K562 (cell line): ENCODE results near the gene TCEANC2. TPM values are rescaled to one million over a fixed set of nuclear protein-coding genes. Genes with fewer than 3 reads are reported as not detected.

Experiments used
- CBX1 ChIP-seq: sonication (generic); IDR thresholded peaks from 2 replicates; pipeline ENCODE4 v1.6.1; 2016; ENCODE audit warnings: antibody characterized with exemption, low read depth, mild to moderate bottlenecking
- E2F3 ChIP-seq: fragments of 250-450 bp; sonication (Bioruptor Pico); IDR thresholded peaks from 2 replicates; pipeline ENCODE4 v1.4.0; 2020; ENCODE audit warnings: mild to moderate bottlenecking
- EP400 ChIP-seq: fragments of 450-650 bp; IDR thresholded peaks from 2 replicates; pipeline ENCODE4 v1.6.1; 2017; ENCODE audit warnings: antibody characterized with exemption, mild to moderate bottlenecking, moderate library complexity
- FOXM1 ChIP-seq, 2 experiments: fragments of 450-650 bp in 1 of 2; sonication (generic) in 1 of 2; formaldehyde crosslinking in 1 of 2; IDR thresholded peaks; 2 replicates each; pipeline versions ENCODE4 v1.6.1 to v1.9.0; 2017 to 2022; ENCODE audit warnings: low read depth in 2 of 2, mild to moderate bottlenecking in 2 of 2, missing genetic modification reagents in 1 of 2, moderate library complexity in 1 of 2
- HMG20B ChIP-seq: fragments of 250-450 bp; sonication (Bioruptor Pico); IDR thresholded peaks from 2 replicates; pipeline ENCODE4 v1.5.0; 2021; ENCODE audit warnings: mild to moderate bottlenecking
- KAT7 ChIP-seq: sonication (generic); formaldehyde crosslinking; IDR thresholded peaks from 2 replicates; pipeline ENCODE4 v1.8.0; 2022; ENCODE audit warnings: missing genetic modification reagents, mild to moderate bottlenecking, borderline replicate concordance
- KHSRP ChIP-seq: fragments of 450-650 bp; IDR thresholded peaks from 2 replicates; pipeline ENCODE4 v1.6.1; 2017
- NUFIP1 ChIP-seq: fragments of 450-650 bp; IDR thresholded peaks from 2 replicates; pipeline ENCODE4 v1.6.1; 2018; ENCODE audit not compliant: partially characterized antibody
- PCBP2 ChIP-seq: fragments of 200-400 bp; formaldehyde crosslinking; IDR thresholded peaks from 2 replicates; pipeline ENCODE4 v1.6.1; 2018; ENCODE audit warnings: low read length, low read depth, mild to moderate bottlenecking, moderate library complexity; ENCODE audit not compliant: poor library complexity, severe bottlenecking
- POLR2AphosphoS5 ChIP-seq: IDR thresholded peaks from 2 replicates; pipeline ENCODE4 v1.6.1; 2011; ENCODE audit warnings: mild to moderate bottlenecking, low read depth, low read length, moderate library complexity; ENCODE audit not compliant: control insufficient read depth, insufficient read depth
- RAD51 ChIP-seq: fragments of 450-650 bp; IDR thresholded peaks from 2 replicates; pipeline ENCODE4 v1.7.1; 2016; ENCODE audit warnings: low read depth, mild to moderate bottlenecking, borderline replicate concordance
- RBM17 ChIP-seq: fragments of 200-400 bp; formaldehyde crosslinking; IDR thresholded peaks from 2 replicates; pipeline ENCODE4 v1.6.1; 2017; ENCODE audit warnings: low read depth, mild to moderate bottlenecking, low read length, borderline replicate concordance
- RCOR1 ChIP-seq, 2 experiments: IDR thresholded peaks; 2 replicates each; pipeline ENCODE4 v1.6.1; 2012; ENCODE audit warnings: low read depth in 2 of 2, low read length in 2 of 2, borderline replicate concordance in 1 of 2, improper control_type of control experiment in 1 of 2
- SIN3B ChIP-seq: fragments of 450-650 bp; IDR thresholded peaks from 2 replicates; pipeline ENCODE4 v1.6.1; 2017; ENCODE audit warnings: low read depth, mild to moderate bottlenecking, moderate library complexity
- SRSF1 ChIP-seq: fragments of 200-400 bp; formaldehyde crosslinking; IDR thresholded peaks from 2 replicates; pipeline ENCODE4 v1.6.1; 2017; ENCODE audit warnings: mild to moderate bottlenecking, low read depth, low read length, moderate library complexity
- ZNF174 ChIP-seq: fragments of 250-450 bp; sonication (Bioruptor Pico); IDR thresholded peaks from 2 replicates; pipeline ENCODE4 v1.4.0; 2020; ENCODE audit warnings: mild to moderate bottlenecking
- polyA plus RNA-seq, 8 experiments: library from polyadenylated mRNA; depleted of rRNA in 4 of 8; stranded (reverse) in 5 of 8; unstranded in 3 of 8; fragments of >200 nt; fragmentation: Nextera tagmentation in 2 of 8; fragmentation: Illumina TruSeq in 1 of 8; extraction: Ambion mirVana in 2 of 8; extraction: Trizol in 1 of 8; gene quantifications; 2 replicates each; pipeline versions ENCODE4 v1.2.1 to v1.2.3, GENCODE V29; 2011 to 2014; ENCODE audit warnings: inconsistent platforms in 1 of 8, missing spikeins in 1 of 8
- total RNA-seq, 7 experiments: library from RNA; depleted of rRNA in 6 of 7; stranded (reverse); fragments of >200 nt in 6 of 7; fragmentation: Illumina TruSeq in 2 of 7; extraction: Trizol in 2 of 7; gene quantifications; 2 replicates each; pipeline versions ENCODE4 v1.2.1 to v1.2.3, GENCODE V29; 2011 to 2021; ENCODE audit warnings: low replicate concordance in 1 of 7
- TF ChIP-seq, protein P1 (sequence below): fragments of 450-650 bp; IDR thresholded peaks from 2 replicates; pipeline ENCODE4 v1.6.1; 2017; ENCODE audit warnings: antibody characterized with exemption
- TF ChIP-seq, protein P2 (sequence below): sonication (generic); formaldehyde crosslinking; IDR thresholded peaks from 2 replicates; pipeline ENCODE4 v1.8.1; 2023; ENCODE audit warnings: missing genetic modification reagents, mild to moderate bottlenecking, borderline replicate concordance
- TF ChIP-seq, protein P3 (sequence below): fragments of 200-800 bp; sonication (Bioruptor generic); IDR thresholded peaks from 2 replicates; pipeline ENCODE4 v1.6.1; 2017; ENCODE audit warnings: missing genetic modification characterization, missing compliant biosample characterization

The TCEANC2 gene
- total and polyA plus RNA-seq, 9 of the 15 experiments (the other 6 are each of a cell fraction or from before 2014, with no cell fraction given): 3.3 to 10.2 (median 7.0) TPM

DNA sequence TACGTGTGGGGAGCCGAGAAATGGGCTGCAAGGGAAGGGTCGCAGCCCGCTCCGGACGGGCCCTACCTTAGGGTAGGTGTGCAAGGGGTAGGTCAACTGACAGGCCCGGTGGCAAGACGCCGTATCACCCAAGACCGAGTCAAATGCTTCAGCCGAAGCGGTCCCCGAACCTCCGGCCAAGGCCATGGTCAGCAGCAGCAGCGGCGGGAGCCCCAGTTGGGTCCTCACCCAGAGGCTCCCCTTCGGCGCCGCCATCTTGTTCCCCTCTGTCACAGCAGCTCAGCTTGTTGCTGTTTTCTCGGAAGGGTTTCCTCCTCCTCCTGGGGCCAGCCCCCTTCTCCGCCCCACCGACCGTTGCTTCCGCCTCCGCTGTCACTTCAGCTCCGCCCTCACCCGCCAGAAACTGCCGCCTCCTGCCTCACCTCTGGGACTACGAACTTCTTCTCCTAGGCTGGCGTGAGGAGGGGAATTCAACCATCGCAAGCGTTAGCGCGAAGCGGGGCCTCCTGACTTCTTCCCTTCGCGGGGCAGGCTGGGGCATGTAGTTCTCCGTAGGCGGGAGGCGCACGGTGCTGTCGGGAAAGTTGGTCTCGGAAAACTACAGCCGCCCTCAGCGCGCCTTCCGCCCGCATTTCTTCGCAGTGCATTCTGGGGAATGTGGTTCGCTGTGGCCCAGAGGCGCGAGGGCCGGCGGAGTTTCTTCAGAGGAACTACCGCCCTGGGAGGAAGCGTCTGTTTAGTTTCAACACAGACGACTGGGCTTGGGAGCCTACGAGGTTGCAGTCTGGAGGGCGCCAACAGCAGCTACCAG is at the start of gene TCEANC2, which contains the start of gene TMEM59 (continued):
- TF ChIP-seq SIN3B (peak; percentile 76), RCOR1 (IDR thresholded peaks at IDR 0.05; ENCODE audit: borderline replicate concordance in 1 of 2, low read depth in 2 of 2, low read length in 2 of 2) (peak in 1 of 2 experiments; percentile 2; a peak in 1 of 4 replicates), EP400 (peak; percentile 85), SRSF1 (no peak), KAT7 (CRISPR knock-in tag) (peak; percentile 67; the same call in 1 of the 2 replicates), PCBP2 (no peak), RAD51 (peak; percentile 58; the same call in 1 of the 2 replicates), POLR2AphosphoS5 (peak; percentile 57; the same call in 1 of the 2 replicates), FOXM1 (IDR thresholded peaks at IDR 0.05; ENCODE audit: low read depth) (peak; percentile 41; the same call in 1 of the 2 replicates), FOXM1 (CRISPR knock-in tag; IDR thresholded peaks at IDR 0.05; ENCODE audit: low read depth) (no peak), E2F3 (CRISPR knock-in tag) (peak; percentile 55; the same call in 1 of the 2 replicates), ZNF174 (CRISPR knock-in tag) (no peak), HMG20B (CRISPR knock-in tag) (no peak), KHSRP (no peak), RBM17 (no peak), NUFIP1 (no peak), CBX1 (peak; percentile 23; the same call in 1 of the 2 replicates)
- TF ChIP-seq, protein P1, sequence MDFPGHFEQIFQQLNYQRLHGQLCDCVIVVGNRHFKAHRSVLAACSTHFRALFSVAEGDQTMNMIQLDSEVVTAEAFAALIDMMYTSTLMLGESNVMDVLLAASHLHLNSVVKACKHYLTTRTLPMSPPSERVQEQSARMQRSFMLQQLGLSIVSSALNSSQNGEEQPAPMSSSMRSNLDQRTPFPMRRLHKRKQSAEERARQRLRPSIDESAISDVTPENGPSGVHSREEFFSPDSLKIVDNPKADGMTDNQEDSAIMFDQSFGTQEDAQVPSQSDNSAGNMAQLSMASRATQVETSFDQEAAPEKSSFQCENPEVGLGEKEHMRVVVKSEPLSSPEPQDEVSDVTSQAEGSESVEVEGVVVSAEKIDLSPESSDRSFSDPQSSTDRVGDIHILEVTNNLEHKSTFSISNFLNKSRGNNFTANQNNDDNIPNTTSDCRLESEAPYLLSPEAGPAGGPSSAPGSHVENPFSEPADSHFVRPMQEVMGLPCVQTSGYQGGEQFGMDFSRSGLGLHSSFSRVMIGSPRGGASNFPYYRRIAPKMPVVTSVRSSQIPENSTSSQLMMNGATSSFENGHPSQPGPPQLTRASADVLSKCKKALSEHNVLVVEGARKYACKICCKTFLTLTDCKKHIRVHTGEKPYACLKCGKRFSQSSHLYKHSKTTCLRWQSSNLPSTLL: no peak
- TF ChIP-seq, protein P2, sequence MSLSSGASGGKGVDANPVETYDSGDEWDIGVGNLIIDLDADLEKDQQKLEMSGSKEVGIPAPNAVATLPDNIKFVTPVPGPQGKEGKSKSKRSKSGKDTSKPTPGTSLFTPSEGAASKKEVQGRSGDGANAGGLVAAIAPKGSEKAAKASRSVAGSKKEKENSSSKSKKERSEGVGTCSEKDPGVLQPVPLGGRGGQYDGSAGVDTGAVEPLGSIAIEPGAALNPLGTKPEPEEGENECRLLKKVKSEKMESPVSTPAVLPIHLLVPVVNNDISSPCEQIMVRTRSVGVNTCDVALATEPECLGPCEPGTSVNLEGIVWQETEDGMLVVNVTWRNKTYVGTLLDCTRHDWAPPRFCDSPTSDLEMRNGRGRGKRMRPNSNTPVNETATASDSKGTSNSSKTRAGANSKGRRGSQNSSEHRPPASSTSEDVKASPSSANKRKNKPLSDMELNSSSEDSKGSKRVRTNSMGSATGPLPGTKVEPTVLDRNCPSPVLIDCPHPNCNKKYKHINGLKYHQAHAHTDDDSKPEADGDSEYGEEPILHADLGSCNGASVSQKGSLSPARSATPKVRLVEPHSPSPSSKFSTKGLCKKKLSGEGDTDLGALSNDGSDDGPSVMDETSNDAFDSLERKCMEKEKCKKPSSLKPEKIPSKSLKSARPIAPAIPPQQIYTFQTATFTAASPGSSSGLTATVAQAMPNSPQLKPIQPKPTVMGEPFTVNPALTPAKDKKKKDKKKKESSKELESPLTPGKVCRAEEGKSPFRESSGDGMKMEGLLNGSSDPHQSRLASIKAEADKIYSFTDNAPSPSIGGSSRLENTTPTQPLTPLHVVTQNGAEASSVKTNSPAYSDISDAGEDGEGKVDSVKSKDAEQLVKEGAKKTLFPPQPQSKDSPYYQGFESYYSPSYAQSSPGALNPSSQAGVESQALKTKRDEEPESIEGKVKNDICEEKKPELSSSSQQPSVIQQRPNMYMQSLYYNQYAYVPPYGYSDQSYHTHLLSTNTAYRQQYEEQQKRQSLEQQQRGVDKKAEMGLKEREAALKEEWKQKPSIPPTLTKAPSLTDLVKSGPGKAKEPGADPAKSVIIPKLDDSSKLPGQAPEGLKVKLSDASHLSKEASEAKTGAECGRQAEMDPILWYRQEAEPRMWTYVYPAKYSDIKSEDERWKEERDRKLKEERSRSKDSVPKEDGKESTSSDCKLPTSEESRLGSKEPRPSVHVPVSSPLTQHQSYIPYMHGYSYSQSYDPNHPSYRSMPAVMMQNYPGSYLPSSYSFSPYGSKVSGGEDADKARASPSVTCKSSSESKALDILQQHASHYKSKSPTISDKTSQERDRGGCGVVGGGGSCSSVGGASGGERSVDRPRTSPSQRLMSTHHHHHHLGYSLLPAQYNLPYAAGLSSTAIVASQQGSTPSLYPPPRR (CRISPR knock-in tag): 0 out of 2 replicates have a peak, but pooled peaks have one; percentile 21
- TF ChIP-seq, protein P3, sequence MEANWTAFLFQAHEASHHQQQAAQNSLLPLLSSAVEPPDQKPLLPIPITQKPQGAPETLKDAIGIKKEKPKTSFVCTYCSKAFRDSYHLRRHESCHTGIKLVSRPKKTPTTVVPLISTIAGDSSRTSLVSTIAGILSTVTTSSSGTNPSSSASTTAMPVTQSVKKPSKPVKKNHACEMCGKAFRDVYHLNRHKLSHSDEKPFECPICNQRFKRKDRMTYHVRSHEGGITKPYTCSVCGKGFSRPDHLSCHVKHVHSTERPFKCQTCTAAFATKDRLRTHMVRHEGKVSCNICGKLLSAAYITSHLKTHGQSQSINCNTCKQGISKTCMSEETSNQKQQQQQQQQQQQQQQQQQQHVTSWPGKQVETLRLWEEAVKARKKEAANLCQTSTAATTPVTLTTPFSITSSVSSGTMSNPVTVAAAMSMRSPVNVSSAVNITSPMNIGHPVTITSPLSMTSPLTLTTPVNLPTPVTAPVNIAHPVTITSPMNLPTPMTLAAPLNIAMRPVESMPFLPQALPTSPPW (CRISPR knock-in tag): peak; percentile 64
